Measurements from ENCODE around the gene BUD31. TPM values are rescaled to one million over a fixed set of nuclear protein-coding genes. Genes with fewer than 3 reads are reported as not detected.

The BUD31 gene
- total and polyA plus RNA-seq, 10 of the 15 experiments (the other 5 are each of a cell fraction or from before 2014, with no cell fraction given): 74.2 to 317 (median 130) TPM

DNA sequence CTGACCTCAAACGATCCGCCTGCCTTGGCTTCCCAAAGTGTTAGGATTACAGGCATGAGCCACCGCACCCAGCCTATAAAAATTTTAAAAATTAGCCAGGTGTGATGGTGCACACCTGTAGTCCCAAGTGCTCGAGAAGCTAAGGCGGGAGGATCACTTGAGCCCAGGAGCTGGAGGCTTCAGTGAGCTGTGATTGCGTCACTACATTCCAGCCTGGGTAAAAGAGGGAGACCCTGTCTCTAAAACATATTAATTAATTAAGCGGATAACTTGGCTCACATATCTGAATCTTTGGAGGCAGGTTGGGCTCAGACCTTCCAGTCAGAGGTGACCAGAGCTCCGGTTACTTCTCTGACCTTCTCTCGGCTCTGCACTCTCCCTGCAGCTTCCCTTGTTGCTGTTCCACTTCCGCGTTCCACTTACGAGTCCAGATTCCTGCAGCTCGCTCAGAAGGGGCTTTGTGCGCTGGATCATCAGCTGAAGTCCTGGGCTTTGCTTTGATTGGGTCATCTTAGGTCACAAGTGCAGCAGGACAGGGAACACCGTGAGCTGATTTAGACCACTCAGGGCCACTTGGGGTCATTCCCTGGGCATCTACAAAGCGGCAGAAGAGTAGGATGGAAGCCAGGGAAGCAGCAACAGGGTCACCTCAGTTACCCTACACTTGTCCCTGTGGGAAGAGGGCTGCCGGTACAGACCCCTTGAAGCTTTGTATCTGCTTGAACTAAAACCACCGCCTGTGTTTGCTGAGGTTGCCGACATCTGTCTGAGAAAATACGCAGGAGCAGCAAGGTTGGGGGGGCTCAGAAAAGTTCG is 36.3 kb upstream of the BUD31 start:
- 92% methylated on average over 21 of the region's 21 CpGs for WGBS (ENCODE audit: insufficient coverage, insufficient replicate concordance, low lambda C conversion rate, missing lambda C conversion rate)
- H3K27ac ChIP-seq (ENCODE audit: control insufficient read depth, insufficient read depth): no peak overlapping the region

More for the DNA sequence above, 36.3 kb upstream of the BUD31 start:
- Histone ChIP-seq H3K36me3 (ENCODE audit: control insufficient read depth in 2 of 2, insufficient read depth in 2 of 2, low read length in 1 of 2) (peaks cover 0 to 3% of the 10 kb centered on the region in 2 experiments; a peak in 1 of 4 replicates), H3K4me1 (ENCODE audit: control insufficient read depth, insufficient read depth, low read length) (peaks cover 7% of the 10 kb centered on the region; the same call in 1 of the 2 replicates), H4K20me1 (ENCODE audit: control insufficient read depth, insufficient read depth) (no peaks in the 10 kb centered on the region; the same call in 1 of the 2 replicates), H3K9me3 (replicated peaks; ENCODE audit: control insufficient read depth, insufficient read depth, low read length) (no peaks in the 10 kb centered on the region), H2AFZ (ENCODE audit: control insufficient read depth, low read depth, low read length) (no peak overlapping the region), H3K79me2 (ENCODE audit: control insufficient read depth, insufficient read depth, low read length) (peaks cover 27% of the 10 kb centered on the region), H3K27me3 (replicated peaks in 1 of 2; ENCODE audit: control insufficient read depth in 2 of 2, insufficient read depth in 2 of 2, low read length in 1 of 2) (no peaks in the 10 kb centered on the region), H3K4me2 (ENCODE audit: control insufficient read depth, insufficient read depth) (no peak overlapping the region), H3K9ac (ENCODE audit: control insufficient read depth, insufficient read depth, low read length) (no peak overlapping the region), H3K4me3 (no peak overlapping the region)
- intact Hi-C loops (cut with micrococcal nuclease; ENCODE audit: unreplicated experiment): loop anchor here (5.0 kb wide), 1 partner anchor 35 kb away; the partner anchor contains the start of genes BUD31 and PDAP1
- SMC1A ChIA-PET (ENCODE audit: uncharacterized antibody, unreplicated experiment): interaction anchor here (1.0 to 1.2 kb wide), 2 partner anchors 35 to 45 kb away, joined by 4 read pairs; no protein-coding TSS in a partner anchor
- FAIRE-seq (no peak), ATAC-seq (no peak), DNase-seq (ENCODE audit: low read depth, low spot score) (no peak)
- POLR2A ChIA-PET: interaction anchor here (0.6 to 0.8 kb wide), 2 partner anchors 87 to 278 kb away, joined by 4 read pairs; no protein-coding TSS in a partner anchor
- no TSS peak for BruUV-seq (replicated peaks)
- in situ Hi-C loops (cut with MboI): no loop called here
- RAD21 ChIA-PET (ENCODE audit: unreplicated experiment): no interaction called here
- CTCF ChIA-PET: interaction anchor here (1.0 kb wide), 1 partner anchor 14 kb away, joined by 4 read pairs; no protein-coding TSS in a partner anchor
- no peak for TF ChIP-seq HDAC6 (IDR thresholded peaks at IDR 0.05; ENCODE audit: unreplicated experiment)
- no peak for TF ChIP-seq NBN (IDR thresholded peaks at IDR 0.05)
- no peak for TF ChIP-seq CREB1 (IDR thresholded peaks at IDR 0.05; ENCODE audit: low read depth)
- TF ChIP-seq NR2C1 (IDR thresholded peaks at IDR 0.05): no peak
- no peak for TF ChIP-seq ESRRA (IDR thresholded peaks at IDR 0.05; ENCODE audit: low read length)
- TF ChIP-seq, protein P1, sequence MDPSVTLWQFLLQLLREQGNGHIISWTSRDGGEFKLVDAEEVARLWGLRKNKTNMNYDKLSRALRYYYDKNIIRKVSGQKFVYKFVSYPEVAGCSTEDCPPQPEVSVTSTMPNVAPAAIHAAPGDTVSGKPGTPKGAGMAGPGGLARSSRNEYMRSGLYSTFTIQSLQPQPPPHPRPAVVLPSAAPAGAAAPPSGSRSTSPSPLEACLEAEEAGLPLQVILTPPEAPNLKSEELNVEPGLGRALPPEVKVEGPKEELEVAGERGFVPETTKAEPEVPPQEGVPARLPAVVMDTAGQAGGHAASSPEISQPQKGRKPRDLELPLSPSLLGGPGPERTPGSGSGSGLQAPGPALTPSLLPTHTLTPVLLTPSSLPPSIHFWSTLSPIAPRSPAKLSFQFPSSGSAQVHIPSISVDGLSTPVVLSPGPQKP (IDR thresholded peaks at IDR 0.05; ENCODE audit: low read depth, low read length): no peak
- TF ChIP-seq BRCA1 (IDR thresholded peaks at IDR 0.05; ENCODE audit: low read depth, low read length): no peak
- TF ChIP-seq, protein P2, sequence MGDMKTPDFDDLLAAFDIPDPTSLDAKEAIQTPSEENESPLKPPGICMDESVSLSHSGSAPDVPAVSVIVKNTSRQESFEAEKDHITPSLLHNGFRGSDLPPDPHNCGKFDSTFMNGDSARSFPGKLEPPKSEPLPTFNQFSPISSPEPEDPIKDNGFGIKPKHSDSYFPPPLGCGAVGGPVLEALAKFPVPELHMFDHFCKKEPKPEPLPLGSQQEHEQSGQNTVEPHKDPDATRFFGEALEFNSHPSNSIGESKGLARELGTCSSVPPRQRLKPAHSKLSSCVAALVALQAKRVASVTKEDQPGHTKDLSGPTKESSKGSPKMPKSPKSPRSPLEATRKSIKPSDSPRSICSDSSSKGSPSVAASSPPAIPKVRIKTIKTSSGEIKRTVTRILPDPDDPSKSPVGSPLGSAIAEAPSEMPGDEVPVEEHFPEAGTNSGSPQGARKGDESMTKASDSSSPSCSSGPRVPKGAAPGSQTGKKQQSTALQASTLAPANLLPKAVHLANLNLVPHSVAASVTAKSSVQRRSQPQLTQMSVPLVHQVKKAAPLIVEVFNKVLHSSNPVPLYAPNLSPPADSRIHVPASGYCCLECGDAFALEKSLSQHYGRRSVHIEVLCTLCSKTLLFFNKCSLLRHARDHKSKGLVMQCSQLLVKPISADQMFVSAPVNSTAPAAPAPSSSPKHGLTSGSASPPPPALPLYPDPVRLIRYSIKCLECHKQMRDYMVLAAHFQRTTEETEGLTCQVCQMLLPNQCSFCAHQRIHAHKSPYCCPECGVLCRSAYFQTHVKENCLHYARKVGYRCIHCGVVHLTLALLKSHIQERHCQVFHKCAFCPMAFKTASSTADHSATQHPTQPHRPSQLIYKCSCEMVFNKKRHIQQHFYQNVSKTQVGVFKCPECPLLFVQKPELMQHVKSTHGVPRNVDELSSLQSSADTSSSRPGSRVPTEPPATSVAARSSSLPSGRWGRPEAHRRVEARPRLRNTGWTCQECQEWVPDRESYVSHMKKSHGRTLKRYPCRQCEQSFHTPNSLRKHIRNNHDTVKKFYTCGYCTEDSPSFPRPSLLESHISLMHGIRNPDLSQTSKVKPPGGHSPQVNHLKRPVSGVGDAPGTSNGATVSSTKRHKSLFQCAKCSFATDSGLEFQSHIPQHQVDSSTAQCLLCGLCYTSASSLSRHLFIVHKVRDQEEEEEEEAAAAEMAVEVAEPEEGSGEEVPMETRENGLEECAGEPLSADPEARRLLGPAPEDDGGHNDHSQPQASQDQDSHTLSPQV (IDR thresholded peaks at IDR 0.05): no peak
- no peak for TF ChIP-seq GATAD2B (conservative IDR thresholded peaks at IDR 0.05; ENCODE audit: low read depth)
- TF ChIP-seq, protein P3, sequence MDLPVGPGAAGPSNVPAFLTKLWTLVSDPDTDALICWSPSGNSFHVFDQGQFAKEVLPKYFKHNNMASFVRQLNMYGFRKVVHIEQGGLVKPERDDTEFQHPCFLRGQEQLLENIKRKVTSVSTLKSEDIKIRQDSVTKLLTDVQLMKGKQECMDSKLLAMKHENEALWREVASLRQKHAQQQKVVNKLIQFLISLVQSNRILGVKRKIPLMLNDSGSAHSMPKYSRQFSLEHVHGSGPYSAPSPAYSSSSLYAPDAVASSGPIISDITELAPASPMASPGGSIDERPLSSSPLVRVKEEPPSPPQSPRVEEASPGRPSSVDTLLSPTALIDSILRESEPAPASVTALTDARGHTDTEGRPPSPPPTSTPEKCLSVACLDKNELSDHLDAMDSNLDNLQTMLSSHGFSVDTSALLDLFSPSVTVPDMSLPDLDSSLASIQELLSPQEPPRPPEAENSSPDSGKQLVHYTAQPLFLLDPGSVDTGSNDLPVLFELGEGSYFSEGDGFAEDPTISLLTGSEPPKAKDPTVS (IDR thresholded peaks at IDR 0.05; ENCODE audit: low read depth, low read length): no peak
